T-helper 2 cell treated with Interferon-gamma antibody and Interleukin-4, amounts not matched to agents 5 μg/mL and 100 μg/mL, for 36 hours (primary cell): ENCODE data around the gene SDK1.

Source experiments
- DNase-seq: peaks from one replicate; pipeline ENCODE4 v3.0.0; 2021; ENCODE audit warnings: low spot score
- H3K27ac Mint-ChIP-seq: one replicate; pipeline ENCODE4 v1.8.0; 2021; ENCODE audit warnings: mild to moderate bottlenecking, mixed read lengths
- H3K27me3 Mint-ChIP-seq: one replicate; pipeline ENCODE4 v1.8.0; 2021; ENCODE audit warnings: low read depth, mixed read lengths
- H3K36me3 Mint-ChIP-seq: one replicate; pipeline ENCODE4 v1.8.0; 2021; ENCODE audit warnings: low read depth, mixed read lengths
- H3K4me1 Mint-ChIP-seq: one replicate; pipeline ENCODE4 v1.8.0; 2021; ENCODE audit warnings: low read depth, mixed read lengths
- H3K4me3 Mint-ChIP-seq: one replicate; pipeline ENCODE4 v1.8.0; 2022; ENCODE audit warnings: mild to moderate bottlenecking, moderate library complexity, mixed read lengths
- H3K9me3 Mint-ChIP-seq: one replicate; pipeline ENCODE4 v1.8.0; 2021; ENCODE audit warnings: mixed read lengths

SDK1 gene

GRCh38 chr7:4066626-4067475, 765.8 kb downstream of the SDK1 start:
- H3K4me1 Mint-ChIP-seq, result peaks cover 4% of the 10 kb centered on the region
- H3K27ac Mint-ChIP-seq, result no peak overlapping the region
- no peak for DNase-seq
- no peaks in the 10 kb centered on the region for H3K9me3 Mint-ChIP-seq
- H3K4me3 Mint-ChIP-seq, result no peak overlapping the region
- H3K27me3 Mint-ChIP-seq, result no peaks in the 10 kb centered on the region
- H3K36me3 Mint-ChIP-seq, result no peaks in the 10 kb centered on the region

DNA sequence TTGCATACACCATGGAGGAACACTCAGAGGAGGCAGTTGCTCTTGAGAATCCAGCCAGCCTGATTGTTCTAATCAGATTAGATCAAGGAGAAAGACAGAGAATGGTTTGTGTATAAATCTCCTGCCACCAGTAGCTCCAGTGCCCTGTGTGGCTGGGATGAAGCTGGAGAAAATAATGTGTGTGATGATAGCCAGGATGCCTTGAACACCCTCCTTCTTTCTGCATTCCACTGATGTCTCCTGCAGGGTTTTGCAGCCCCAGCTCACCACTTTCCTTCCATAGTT, 766.4 kb downstream of the SDK1 start:
- Mint-ChIP-seq H3K9me3 (no peaks in the 10 kb centered on the region), H3K27me3 (no peaks in the 10 kb centered on the region), H3K36me3 (no peaks in the 10 kb centered on the region), H3K27ac (no peak overlapping the region), H3K4me1 (peaks cover 4% of the 10 kb centered on the region), H3K4me3 (no peak overlapping the region)
- DNase-seq, result no peak

GRCh38 chr7:4067874-4068273, 766.8 kb downstream of the SDK1 start:
- DNase-seq, result no peak
- Mint-ChIP-seq H3K4me3 (no peak overlapping the region), H3K9me3 (no peaks in the 10 kb centered on the region), H3K36me3 (no peaks in the 10 kb centered on the region), H3K27ac (no peak overlapping the region), H3K27me3 (no peaks in the 10 kb centered on the region), H3K4me1 (peaks cover 4% of the 10 kb centered on the region)

GRCh38 chr7:4068286-4068685, 767.2 kb downstream of the SDK1 start:
- Mint-ChIP-seq H3K4me3 (no peak overlapping the region), H3K4me1 (peaks cover 4% of the 10 kb centered on the region), H3K27ac (no peak overlapping the region), H3K27me3 (no peaks in the 10 kb centered on the region), H3K36me3 (no peaks in the 10 kb centered on the region), H3K9me3 (no peaks in the 10 kb centered on the region)
- no peak for DNase-seq

GRCh38 chr7:4069268-4070095, 768.4 kb downstream of the SDK1 start:
- no peaks in the 10 kb centered on the region for H3K9me3 Mint-ChIP-seq
- no peaks in the 10 kb centered on the region for H3K36me3 Mint-ChIP-seq
- H3K27me3 Mint-ChIP-seq, result no peaks in the 10 kb centered on the region
- no peak overlapping the region for H3K27ac Mint-ChIP-seq
- no peak for DNase-seq
- H3K4me1 Mint-ChIP-seq, result peaks cover 4% of the 10 kb centered on the region
- H3K4me3 Mint-ChIP-seq, result no peak overlapping the region

GRCh38 chr7:4070214-4070613, 769.2 kb downstream of the SDK1 start:
- no peaks in the 10 kb centered on the region for H3K27me3 Mint-ChIP-seq
- no peaks in the 10 kb centered on the region for H3K4me1 Mint-ChIP-seq
- no peaks in the 10 kb centered on the region for H3K9me3 Mint-ChIP-seq
- H3K4me3 Mint-ChIP-seq, result no peak overlapping the region
- H3K27ac Mint-ChIP-seq, result no peak overlapping the region
- H3K36me3 Mint-ChIP-seq, result no peaks in the 10 kb centered on the region
- DNase-seq, result no peak

DNA sequence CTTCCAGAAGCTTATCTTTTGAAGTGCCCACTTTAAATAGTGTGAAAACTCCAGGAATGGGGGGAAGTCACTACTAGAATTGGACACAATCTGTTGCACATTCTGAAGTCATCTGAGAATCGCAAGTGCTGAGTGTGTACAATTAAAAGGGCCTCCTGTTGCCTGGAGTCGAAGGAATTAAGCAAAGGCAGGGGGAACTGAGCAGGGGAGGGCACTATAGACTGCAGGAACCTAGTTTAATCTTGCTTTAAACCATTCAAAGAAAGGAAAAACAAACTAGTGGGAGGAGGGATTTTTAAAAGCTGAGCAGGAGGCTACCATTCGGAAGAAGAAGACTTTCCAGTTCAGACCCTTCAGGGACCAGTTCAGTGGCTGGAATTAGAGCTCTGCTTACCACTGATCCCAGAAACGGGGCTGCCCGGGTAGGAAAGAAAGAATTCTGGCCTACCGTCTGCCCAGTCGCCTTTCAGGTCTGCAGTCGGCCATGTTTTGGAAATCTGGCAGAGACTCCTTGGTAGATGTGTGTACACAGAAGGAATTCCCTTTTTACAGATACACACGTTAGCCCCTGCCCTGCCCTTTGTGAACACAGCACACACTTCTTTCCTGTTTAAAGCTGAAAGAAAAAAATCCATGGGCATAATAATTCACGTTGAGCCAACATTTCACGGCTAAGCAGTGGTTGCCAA, 770.5 kb downstream of the SDK1 start:
- DNase-seq, result no peak
- H3K4me3 Mint-ChIP-seq, result no peak overlapping the region

GRCh38 chr7:4072161-4072925, 771.3 kb downstream of the SDK1 start:
- Mint-ChIP-seq H3K36me3 (no peaks in the 10 kb centered on the region), H3K4me1 (no peaks in the 10 kb centered on the region), H3K27ac (no peak overlapping the region), H3K27me3 (no peaks in the 10 kb centered on the region), H3K9me3 (no peaks in the 10 kb centered on the region), H3K4me3 (no peak overlapping the region)
- no peak for DNase-seq

More for the DNA sequence above, 770.5 kb downstream of the SDK1 start:
- Mint-ChIP-seq H3K27me3 (no peaks in the 10 kb centered on the region), H3K27ac (no peak overlapping the region), H3K4me1 (no peaks in the 10 kb centered on the region), H3K36me3 (no peaks in the 10 kb centered on the region), H3K9me3 (no peaks in the 10 kb centered on the region)

DNA sequence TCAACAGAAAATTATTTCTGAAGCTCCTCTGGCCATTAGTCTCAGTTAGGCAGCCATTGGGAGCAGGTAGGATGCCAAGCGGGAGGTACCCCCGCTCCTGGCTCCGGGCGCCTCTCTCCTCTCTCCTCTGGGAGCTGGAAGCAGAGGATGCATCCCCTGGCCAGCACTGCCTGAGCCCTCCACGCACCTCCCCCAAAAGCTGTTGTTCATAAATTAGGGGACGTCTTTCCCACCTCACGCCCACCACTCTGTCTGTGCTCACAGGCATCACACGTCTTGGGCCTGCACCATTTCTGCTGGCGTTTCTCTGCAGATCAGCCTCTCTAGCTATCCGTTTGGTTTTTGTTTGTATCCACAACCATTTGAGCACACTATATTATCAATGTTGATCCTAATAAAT, 772.0 kb downstream of the SDK1 start:
- Mint-ChIP-seq H3K36me3 (no peaks in the 10 kb centered on the region), H3K27me3 (no peaks in the 10 kb centered on the region), H3K9me3 (no peaks in the 10 kb centered on the region), H3K4me3 (no peak overlapping the region), H3K4me1 (no peaks in the 10 kb centered on the region), H3K27ac (no peak overlapping the region)
- DNase-seq, result no peak

DNA sequence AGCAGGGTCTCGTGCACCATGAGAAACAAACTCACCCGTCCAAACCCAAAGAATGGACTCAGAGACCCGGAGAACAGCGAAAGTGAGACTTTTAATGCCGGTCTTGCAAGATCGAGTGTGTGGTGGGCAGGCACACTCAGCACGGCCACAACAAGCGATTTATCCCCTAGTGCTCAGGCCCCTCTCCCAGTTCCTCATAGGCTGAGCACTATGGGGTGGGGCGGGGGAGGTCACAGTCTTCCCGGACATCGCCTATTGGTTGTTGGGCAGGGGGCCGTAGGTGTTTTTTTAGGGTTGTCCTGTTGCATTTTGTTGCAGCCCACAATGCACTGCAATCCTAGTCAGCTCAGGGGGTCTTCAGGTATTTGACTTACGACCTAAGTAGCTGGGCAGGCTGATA, 772.7 kb downstream of the SDK1 start:
- Mint-ChIP-seq H3K4me3 (no peak overlapping the region), H3K27me3 (no peaks in the 10 kb centered on the region), H3K4me1 (no peaks in the 10 kb centered on the region), H3K9me3 (no peaks in the 10 kb centered on the region), H3K36me3 (no peaks in the 10 kb centered on the region), H3K27ac (no peak overlapping the region)
- DNase-seq, result no peak

GRCh38 chr7:4074407-4074806, 773.4 kb downstream of the SDK1 start:
- Mint-ChIP-seq H3K36me3 (no peaks in the 10 kb centered on the region), H3K4me1 (no peaks in the 10 kb centered on the region), H3K27ac (no peak overlapping the region), H3K4me3 (no peak overlapping the region), H3K9me3 (no peaks in the 10 kb centered on the region), H3K27me3 (no peaks in the 10 kb centered on the region)
- DNase-seq, result no peak

DNA sequence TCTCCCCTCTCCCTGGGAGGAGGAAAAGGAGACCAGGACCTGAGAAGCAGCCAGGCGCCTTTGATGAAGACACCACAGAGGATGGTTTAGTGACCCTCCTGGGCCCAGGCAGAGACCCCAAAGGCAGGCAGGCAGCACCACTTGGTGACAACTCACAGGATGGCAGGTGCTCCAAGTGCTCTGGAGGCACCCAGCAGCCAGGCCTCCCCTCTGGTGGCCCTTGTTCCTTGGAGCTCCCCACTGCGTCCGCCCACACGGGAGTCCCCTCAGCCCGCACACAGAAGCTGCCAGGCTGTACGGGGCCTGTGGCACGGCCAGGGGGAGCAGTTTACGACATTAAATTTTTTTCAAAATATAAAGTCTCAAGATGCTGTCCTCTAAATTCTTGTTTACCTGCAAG, 773.9 kb downstream of the SDK1 start:
- H3K27me3 Mint-ChIP-seq, result no peaks in the 10 kb centered on the region
- H3K27ac Mint-ChIP-seq, result no peak overlapping the region
- H3K4me1 Mint-ChIP-seq, result no peaks in the 10 kb centered on the region
- no peak overlapping the region for H3K4me3 Mint-ChIP-seq
- no peaks in the 10 kb centered on the region for H3K9me3 Mint-ChIP-seq
- no peak for DNase-seq
- no peaks in the 10 kb centered on the region for H3K36me3 Mint-ChIP-seq

GRCh38 chr7:4076701-4077294, 775.7 kb downstream of the SDK1 start:
- Mint-ChIP-seq H3K4me3 (no peak overlapping the region), H3K4me1 (no peaks in the 10 kb centered on the region), H3K27ac (no peak overlapping the region), H3K9me3 (no peaks in the 10 kb centered on the region), H3K36me3 (no peaks in the 10 kb centered on the region), H3K27me3 (no peaks in the 10 kb centered on the region)
- DNase-seq, result no peak
